ENCODE results near the gene CACUL1. TPM values are rescaled to one million over a fixed set of nuclear protein-coding genes. Genes with fewer than 3 reads are reported as not detected.

The CACUL1 gene
- total and polyA plus RNA-seq, 2 of the 13 experiments (the other 11 are each of a cell fraction or from before 2014, with no cell fraction given), result 14.2 to 31.0 TPM

DNA sequence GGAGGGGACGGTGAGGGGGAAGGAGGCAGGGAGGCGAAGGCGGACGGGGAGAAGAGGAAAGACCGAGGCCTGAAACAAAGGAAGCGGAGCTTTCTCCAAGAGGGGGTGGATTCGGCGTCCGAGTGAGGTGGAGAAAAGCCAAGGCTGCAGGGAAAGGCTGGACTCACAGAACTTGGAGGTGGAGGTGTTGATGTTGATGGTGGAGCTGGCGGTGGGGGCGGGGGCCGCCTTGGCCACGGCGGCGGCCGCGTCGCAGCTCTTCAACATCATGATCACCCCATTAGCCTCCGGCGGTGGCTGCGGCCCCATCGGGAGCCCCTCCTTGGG lies 578 bp downstream of the CACUL1 start (continued):
- TF ChIP-seq ZNF101 (CRISPR knock-in tag; IDR thresholded peaks at IDR 0.05; ENCODE audit: borderline replicate concordance, low read depth), result 0 out of 2 replicates have a peak, but pooled peaks have one; percentile 74

DNA sequence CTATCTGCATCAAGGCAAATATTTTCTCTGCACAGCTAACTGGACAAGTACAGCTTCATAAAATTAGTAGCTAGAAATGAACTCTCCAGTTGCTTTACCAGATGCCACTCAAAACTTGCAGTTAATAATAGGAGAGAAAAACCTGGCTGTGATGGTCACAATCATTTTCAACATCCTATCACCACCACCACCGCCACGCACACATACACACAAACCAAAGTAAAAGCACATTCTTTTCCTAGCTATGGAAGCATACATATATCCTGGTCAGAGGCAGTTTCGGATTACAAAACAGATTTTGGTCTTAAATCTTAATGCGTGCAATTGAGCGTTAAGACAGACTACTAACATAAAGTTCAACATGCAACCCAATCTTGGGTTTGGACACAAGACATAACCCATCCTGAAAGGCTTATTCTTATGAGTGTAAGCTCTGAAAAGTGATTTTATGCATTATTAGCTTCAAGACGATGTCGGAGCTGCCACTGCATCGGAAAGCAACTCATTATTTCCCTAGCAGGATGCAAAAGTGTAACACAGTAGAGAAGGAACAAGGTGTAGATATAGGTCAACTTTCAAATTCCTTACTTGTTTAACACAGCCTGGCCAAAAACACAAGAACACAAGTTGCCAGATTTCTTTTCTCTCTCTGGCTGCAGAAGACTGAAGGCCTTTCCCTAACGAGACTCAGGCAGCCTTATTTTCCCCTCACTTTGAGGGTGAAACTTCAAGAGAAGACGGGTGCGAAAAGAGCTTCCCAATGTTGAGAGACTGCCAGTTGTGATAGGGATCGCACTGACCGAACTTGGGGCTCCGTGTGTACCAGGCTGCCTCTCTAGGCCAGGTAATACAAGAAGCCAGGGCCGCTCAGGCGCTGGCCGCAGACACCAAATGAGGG lies 1.2 kb downstream of the CACUL1 start:
- Histone ChIP-seq H2AFZ (ENCODE audit: low read length) (no peak overlapping the region), H3K4me2 (ENCODE audit: low read depth, low read length) (peak overlapping the region; percentile 90), H3K27me3 (ENCODE audit: control insufficient read depth in 1 of 2, insufficient read depth in 2 of 2, low read length in 2 of 2) (no peaks in the 10 kb centered on the region; a peak in 1 of 5 replicates), H3K27ac (ENCODE audit: extremely low read length, insufficient read depth, low read length) (peak overlapping the region; percentile 81), H3K9me3 (ENCODE audit: low read length) (no peaks in the 10 kb centered on the region), H3K79me2 (ENCODE audit: insufficient read depth, low read length) (peaks cover 58% of the 10 kb centered on the region), H3K4me1 (ENCODE audit: insufficient read depth, low read length) (peaks cover 34% of the 10 kb centered on the region), H3K36me3 (replicated peaks in 1 of 2; ENCODE audit: control insufficient read depth in 1 of 2, insufficient read depth in 2 of 2, low read length in 2 of 2) (peaks cover 1 to 3% of the 10 kb centered on the region in 2 experiments; a peak in 1 of 5 replicates), H4K20me1 (ENCODE audit: insufficient read depth, low read length) (peaks cover 31% of the 10 kb centered on the region), H3K4me3 (replicated peaks in 1 of 3; ENCODE audit: insufficient read depth in 1 of 3, low read depth in 2 of 3, low read length in 3 of 3) (peak overlapping the region; percentile 83 to 93 (median 86)), H3K9ac (ENCODE audit: insufficient read depth, low read depth, low read length) (peak overlapping the region; percentile 83)
- DNase-seq (ENCODE audit: low spot score), result peak; percentile 35
- in situ Hi-C loops (cut with HindIII; ENCODE audit: extremely low pct_ligation_motif_present, low pct_unique_long_range_greater_than_20kb) (no loop called here), intact Hi-C loops (cut with micrococcal nuclease; ENCODE audit: unreplicated experiment) (loop anchor here (10.0 kb wide), 2 partner anchors 271 to 411 kb away; partner anchors contain the start of genes NANOS1 and SFXN4)
- 2% methylated on average over 17 of the region's 17 CpGs for WGBS (ENCODE audit: low lambda C conversion rate)
- BruUV-seq (replicated peaks), result no TSS peak
- FAIRE-seq, result no peak
- ChIA-PET POLR2A (interaction anchor here (1.7 kb wide), 1 partner anchor 14 kb away, joined by 9 read pairs; no protein-coding TSS in a partner anchor), CTCF (ENCODE audit: low intra/inter-chr PET ratio, low total read pairs) (no interaction called here)
- ATAC-seq, result peak; percentile 68
- TF ChIP-seq MATR3 (CRISPR knock-in tag; IDR thresholded peaks at IDR 0.05) (no peak), ZNF350 (CRISPR knock-in tag; IDR thresholded peaks at IDR 0.05; ENCODE audit: borderline replicate concordance, low read depth) (no peak), ZC3H13 (CRISPR knock-in tag; IDR thresholded peaks at IDR 0.05) (no peak), NFE2L1 (CRISPR knock-in tag; IDR thresholded peaks at IDR 0.05; ENCODE audit: borderline replicate concordance) (no peak), TBP (CRISPR knock-in tag; IDR thresholded peaks at IDR 0.05) (no peak), XBP1 (CRISPR knock-in tag; IDR thresholded peaks at IDR 0.05) (0 out of 2 replicates have a peak, but pooled peaks have one; percentile 50), NBN (conservative IDR thresholded peaks at IDR 0.05) (no peak), ZNF143 (CRISPR knock-in tag; IDR thresholded peaks at IDR 0.05) (no peak), ONECUT2 (CRISPR knock-in tag; IDR thresholded peaks at IDR 0.05) (no peak), SSRP1 (CRISPR knock-in tag; IDR thresholded peaks at IDR 0.05) (0 out of 2 replicates have a peak, but pooled peaks have one; percentile 13), ZMYM3 (CRISPR knock-in tag; IDR thresholded peaks at IDR 0.05) (no peak), ZNF335 (CRISPR knock-in tag; IDR thresholded peaks at IDR 0.05) (no peak), ZNF556 (CRISPR knock-in tag; IDR thresholded peaks at IDR 0.05; ENCODE audit: borderline replicate concordance) (0 out of 2 replicates have a peak, but pooled peaks have one; percentile 0), ZNF850 (CRISPR knock-in tag; conservative IDR thresholded peaks at IDR 0.05) (no peak), TARDBP (CRISPR knock-in tag; IDR thresholded peaks at IDR 0.05) (0 out of 2 replicates have a peak, but pooled peaks have one; percentile 25), SAP130 (CRISPR knock-in tag; IDR thresholded peaks at IDR 0.05; ENCODE audit: low read depth) (peak; percentile 51), ZSCAN30 (CRISPR knock-in tag; IDR thresholded peaks at IDR 0.05) (no peak), ZNF563 (CRISPR knock-in tag; IDR thresholded peaks at IDR 0.05) (no peak), ZNF10 (CRISPR knock-in tag; IDR thresholded peaks at IDR 0.05; ENCODE audit: borderline replicate concordance, low read depth) (no peak), ZNF343 (CRISPR knock-in tag; IDR thresholded peaks at IDR 0.05) (no peak)
- TF ChIP-seq, protein P1, sequence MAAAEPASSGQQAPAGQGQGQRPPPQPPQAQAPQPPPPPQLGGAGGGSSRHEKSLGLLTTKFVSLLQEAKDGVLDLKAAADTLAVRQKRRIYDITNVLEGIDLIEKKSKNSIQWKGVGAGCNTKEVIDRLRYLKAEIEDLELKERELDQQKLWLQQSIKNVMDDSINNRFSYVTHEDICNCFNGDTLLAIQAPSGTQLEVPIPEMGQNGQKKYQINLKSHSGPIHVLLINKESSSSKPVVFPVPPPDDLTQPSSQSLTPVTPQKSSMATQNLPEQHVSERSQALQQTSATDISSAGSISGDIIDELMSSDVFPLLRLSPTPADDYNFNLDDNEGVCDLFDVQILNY (CRISPR knock-in tag; conservative IDR thresholded peaks at IDR 0.05), result no peak

Measured in HepG2 (cell line).